Stomach (tissue), 4 donors: ENCODE measurements around the gene UNC5A.

ENCODE experiments used
- CTCF ChIP-seq, 7 experiments: fragments of 450-650 bp in 4 of 7; fragments of 200-600 bp in 3 of 7; sonication (generic) in 3 of 7; IDR thresholded peaks; one replicate each; pipeline ENCODE4 v1.5.1; 2016 to 2019; ENCODE audit warnings: antibody characterized with exemption in 7 of 7, control low read depth in 2 of 7, mild to moderate bottlenecking in 1 of 7
- EP300 ChIP-seq: sonication (generic); formaldehyde crosslinking; IDR thresholded peaks from one replicate; pipeline ENCODE4 v1.6.1; 2017; ENCODE audit warnings: antibody characterized with exemption
- POLR2A ChIP-seq, 4 donors: fragments of 450-650 bp; IDR thresholded peaks; one replicate each; pipeline ENCODE4 v1.6.1; 2016; ENCODE audit warnings: antibody characterized with exemption in 4 of 4, control low read depth in 2 of 4, mild to moderate bottlenecking in 1 of 4, moderate library complexity in 1 of 4
- POLR2AphosphoS5 ChIP-seq, 3 donors: sonication (generic); formaldehyde crosslinking; IDR thresholded peaks; one replicate each; pipeline ENCODE4 v1.6.1; 2016; ENCODE audit warnings: antibody characterized with exemption in 3 of 3

- TF ChIP-seq CTCF (IDR thresholded peaks at IDR 0.05) = no peak
- no peak for TF ChIP-seq EP300
- no peak for TF ChIP-seq POLR2AphosphoS5 (IDR thresholded peaks at IDR 0.05)
- no peak for TF ChIP-seq POLR2A (IDR thresholded peaks at IDR 0.05)
These were observed 20.3 kb upstream of the UNC5A start for GRCh38 chr5:176789873-176790615.
